ENCODE measurements around the gene COX6B2. TPM values are rescaled to one million over a fixed set of nuclear protein-coding genes. Genes with fewer than 3 reads are reported as not detected.

Gene COX6B2
- total RNA-seq, 2 donors from 2014 or later, result 10.2 TPM; not detected in 1

GRCh38 chr19:55315956-55316525, 38.5 kb downstream of the COX6B2 start:
- intact Hi-C loops (cut with DNase I), result no loop called here
- Histone ChIP-seq H3K9me3 (no peaks in the 10 kb centered on the region), H3K4me1 (replicated peaks) (no peaks in the 10 kb centered on the region), H3K36me3 (no peaks in the 10 kb centered on the region), H3K27ac (no peak overlapping the region), H3K27me3 (replicated peaks; ENCODE audit: insufficient read depth) (no peaks in the 10 kb centered on the region), H3K4me3 (no peak overlapping the region)
- WGBS, result 70% methylated on average over 13 of the region's 13 CpGs
- DNase-seq (ENCODE audit: low spot score), result no peak
- TF ChIP-seq CTCF (IDR thresholded peaks at IDR 0.05) (no peak), POLR2A (IDR thresholded peaks at IDR 0.05) (no peak), POLR2AphosphoS5 (IDR thresholded peaks at IDR 0.05) (no peak)

- Histone ChIP-seq H3K9me3 (no peaks in the 10 kb centered on the region), H3K27me3 (replicated peaks; ENCODE audit: insufficient read depth) (no peaks in the 10 kb centered on the region), H3K27ac (no peak overlapping the region), H3K4me3 (no peak overlapping the region), H3K4me1 (replicated peaks) (no peaks in the 10 kb centered on the region), H3K36me3 (no peaks in the 10 kb centered on the region)
- intact Hi-C loops (cut with DNase I), result no loop called here
- TF ChIP-seq POLR2AphosphoS5 (IDR thresholded peaks at IDR 0.05), result no peak
- TF ChIP-seq CTCF (IDR thresholded peaks at IDR 0.05), result no peak
- no peak for TF ChIP-seq POLR2A (IDR thresholded peaks at IDR 0.05)
- DNase-seq (ENCODE audit: low spot score), result no peak
- WGBS, result 81% methylated on average over 8 of the region's 8 CpGs
Observed at GRCh38 chr19:55314396-55314795, 40.1 kb downstream of the COX6B2 start.

GRCh38 chr19:55312621-55313512, 41.7 kb downstream of the COX6B2 start:
- no peak for DNase-seq (ENCODE audit: low spot score)

GRCh38 chr19:55311797-55312196, 42.7 kb downstream of the COX6B2 start:
- DNase-seq (ENCODE audit: low spot score), result no peak
- WGBS, result 86% methylated on average over 12 of the region's 18 CpGs
- intact Hi-C loops (cut with DNase I), result no loop called here
- no peak overlapping the region for H3K4me3 ChIP-seq
- H3K4me1 ChIP-seq (replicated peaks), result no peaks in the 10 kb centered on the region
- no peaks in the 10 kb centered on the region for H3K27me3 ChIP-seq (replicated peaks; ENCODE audit: insufficient read depth)
- H3K27ac ChIP-seq, result no peak overlapping the region
- no peaks in the 10 kb centered on the region for H3K36me3 ChIP-seq
- TF ChIP-seq POLR2AphosphoS5 (IDR thresholded peaks at IDR 0.05) (no peak), CTCF (IDR thresholded peaks at IDR 0.05) (no peak), POLR2A (IDR thresholded peaks at IDR 0.05) (no peak)
- no peaks in the 10 kb centered on the region for H3K9me3 ChIP-seq

More at GRCh38 chr19:55312621-55313512, 41.7 kb downstream of the COX6B2 start:
- no peak overlapping the region for H3K27ac ChIP-seq
- intact Hi-C loops (cut with DNase I), result no loop called here
- TF ChIP-seq POLR2A (IDR thresholded peaks at IDR 0.05), result no peak
- TF ChIP-seq CTCF (IDR thresholded peaks at IDR 0.05), result no peak
- no peak for TF ChIP-seq POLR2AphosphoS5 (IDR thresholded peaks at IDR 0.05)
- H3K4me3 ChIP-seq, result no peak overlapping the region
- no peaks in the 10 kb centered on the region for H3K4me1 ChIP-seq (replicated peaks)
- 84% methylated on average over 47 of the region's 47 CpGs for WGBS
- no peaks in the 10 kb centered on the region for H3K36me3 ChIP-seq
- no peaks in the 10 kb centered on the region for H3K27me3 ChIP-seq (replicated peaks; ENCODE audit: insufficient read depth)
- H3K9me3 ChIP-seq, result no peaks in the 10 kb centered on the region

All from prostate gland (tissue), 2 donors.